Upper lobe of left lung (tissue), 6 donors: Measurements from ENCODE around the gene EPPIN. TPM values are rescaled to one million over a fixed set of nuclear protein-coding genes. Genes with fewer than 3 reads are reported as not detected.
A peak's percentile ranks its signal among the peaks of the same experiment; 100 is the strongest.

Experiments
- ATAC-seq, 2 donors: fragments of 200-7000 bp; cut with Tn5 transposase; one replicate each; pipeline ENCODE4 v1.9.1; 2022; ENCODE audit warnings: mild to moderate bottlenecking in 2 of 2, moderate library complexity in 2 of 2; ENCODE audit not compliant: low FRiP score in 2 of 2
- DNase-seq, 2 donors: peaks; one replicate each; pipeline ENCODE4 v3.0.0-alpha.2; 2019 to 2020
- H3K27ac ChIP-seq, 4 donors: fragments of 200-600 bp; sonication (generic); one replicate each; pipeline ENCODE4 v1.5.1; 2016 to 2019
- H3K27me3 ChIP-seq, 4 donors: fragments of 200-600 bp; sonication (generic); one replicate each; pipeline ENCODE4 v1.5.1; 2017 to 2019
- H3K36me3 ChIP-seq, 4 donors: fragments of 200-600 bp; sonication (generic); one replicate each; pipeline ENCODE4 v1.5.1; 2016 to 2019
- H3K4me1 ChIP-seq, 4 donors: fragments of 200-600 bp; sonication (generic); one replicate each; pipeline ENCODE4 v1.5.1; 2018 to 2019
- H3K4me3 ChIP-seq, 4 donors: fragments of 200-600 bp; sonication (generic); one replicate each; pipeline ENCODE4 v1.5.1; 2017 to 2019; ENCODE audit warnings: mild to moderate bottlenecking in 2 of 4, moderate library complexity in 1 of 4
- H3K9me3 ChIP-seq, 4 donors: fragments of 200-600 bp; sonication (generic); one replicate each; pipeline ENCODE4 v1.5.1; 2018 to 2019
- CTCF ChIP-seq, 6 experiments: fragments of 450-650 bp in 4 of 6; fragments of 200-600 bp in 2 of 6; sonication (generic) in 2 of 6; IDR thresholded peaks; one replicate each; pipeline ENCODE4 v1.5.1; 2016 to 2019; ENCODE audit warnings: antibody characterized with exemption in 6 of 6
- EP300 ChIP-seq, 4 donors: sonication (generic); formaldehyde crosslinking; IDR thresholded peaks; one replicate each; pipeline ENCODE4 v1.5.1; 2017; ENCODE audit warnings: antibody characterized with exemption in 4 of 4, control low read depth in 2 of 4
- POLR2A ChIP-seq, 4 donors: fragments of 450-650 bp; IDR thresholded peaks; one replicate each; pipeline ENCODE4 v1.5.1; 2016 to 2017; ENCODE audit warnings: antibody characterized with exemption in 4 of 4, mild to moderate bottlenecking in 2 of 4
- POLR2AphosphoS5 ChIP-seq, 2 donors: sonication (generic); formaldehyde crosslinking; IDR thresholded peaks; one replicate each; pipeline ENCODE4 v1.5.1; 2017; ENCODE audit warnings: antibody characterized with exemption in 2 of 2
- WGBS, 2 donors: methylation state at CpG; one replicate each; pipeline ENCODE4 v1.1.5; 2017 to 2018; 5-methylcytosine and 5-hydroxymethylcytosine counted together
- total RNA-seq, 6 donors: library from RNA; depleted of rRNA in 4 of 6; stranded (reverse); fragments of >200 nt in 4 of 6; gene quantifications; one replicate each; pipeline versions ENCODE4 v1.1.0 to v1.2.1, GENCODE V29; 2016 to 2021
- donor health status: DM: no; HTN: no; CAD: no; lungs with moderate emphysema.
- donor health status: DM: no; HTN: yes; CAD: no; lungs with severe emphysema.

Gene EPPIN
- total RNA-seq, 6 donors from 2014 or later = 0.15 to 3.7 (median 0.47) TPM; not detected in 3

GRCh38 chr20:45527294-45527693 lies 19.9 kb downstream of the EPPIN start:
- Histone ChIP-seq H3K4me1 (no peaks in the 10 kb centered on the region), H3K27ac (no peak overlapping the region), H3K4me3 (no peak overlapping the region), H3K27me3 (no peaks in the 10 kb centered on the region), H3K9me3 (no peaks in the 10 kb centered on the region), H3K36me3 (no peaks in the 10 kb centered on the region)
- ATAC-seq = no peak
- DNase-seq = no peak
- WGBS, 2 donors = 73 to 75% methylated on average over 4 of the region's 4 CpGs
- TF ChIP-seq POLR2AphosphoS5 (IDR thresholded peaks at IDR 0.05) (no peak), CTCF (IDR thresholded peaks at IDR 0.05) (no peak), POLR2A (IDR thresholded peaks at IDR 0.05) (no peak), EP300 (IDR thresholded peaks at IDR 0.05) (no peak)

- no peak overlapping the region for H3K4me3 ChIP-seq
- ATAC-seq (no peak), DNase-seq (no peak)
- no peaks in the 10 kb centered on the region for H3K9me3 ChIP-seq
- peaks cover 0 to under 1% (median 0%) of the 10 kb centered on the region in 4 donors for H3K4me1 ChIP-seq
- WGBS, 2 donors = 56 to 72% methylated on average over 1 of the region's 1 CpG
- no peaks in the 10 kb centered on the region for H3K36me3 ChIP-seq
- no peaks in the 10 kb centered on the region for H3K27me3 ChIP-seq
- H3K27ac ChIP-seq = no peak overlapping the region
- TF ChIP-seq POLR2AphosphoS5 (IDR thresholded peaks at IDR 0.05) (no peak), POLR2A (IDR thresholded peaks at IDR 0.05) (no peak), CTCF (IDR thresholded peaks at IDR 0.05) (no peak), EP300 (IDR thresholded peaks at IDR 0.05) (no peak)
Observed at GRCh38 chr20:45523821-45524220, 23.4 kb downstream of the EPPIN start.

- H3K4me3 ChIP-seq = no peak overlapping the region
- TF ChIP-seq CTCF (IDR thresholded peaks at IDR 0.05) (no peak), POLR2A (IDR thresholded peaks at IDR 0.05) (no peak), EP300 (IDR thresholded peaks at IDR 0.05) (no peak), POLR2AphosphoS5 (IDR thresholded peaks at IDR 0.05) (no peak)
- no peaks in the 10 kb centered on the region for H3K27me3 ChIP-seq
- WGBS, 2 donors = 35 to 48% methylated on average over 2 of the region's 2 CpGs
- DNase-seq (peak in 1 of 2 donors; percentile 84), ATAC-seq (peak in 1 of 2 donors; percentile 82)
- H3K9me3 ChIP-seq = no peaks in the 10 kb centered on the region
- H3K36me3 ChIP-seq = no peaks in the 10 kb centered on the region
- H3K4me1 ChIP-seq = peaks cover 0 to 10% (median 0%) of the 10 kb centered on the region in 4 donors
- H3K27ac ChIP-seq = peak overlapping the region in 1 of 4 donors; percentile 23
Observed at GRCh38 chr20:45518282-45518681, 28.9 kb downstream of the EPPIN start.

- no peak within 1 kb of the TSS for H3K4me3 ChIP-seq
Observed at GRCh38 chr20:45515147-45515913, 31.9 kb downstream of the EPPIN start, which contains the start of gene SPINT3. TSS of gene SPINT3 (minus strand) at chr20:45515622. CDS start at chr20:45515608, 14 bp downstream.

More at GRCh38 chr20:45515147-45515913, 31.9 kb downstream of the EPPIN start, which contains the start of gene SPINT3:
- no peaks in the 10 kb centered on the region for H3K36me3 ChIP-seq
- H3K4me1 ChIP-seq = peaks cover 0 to 10% (median 0%) of the 10 kb centered on the region in 4 donors
- ATAC-seq (no peak), DNase-seq (peak in 1 of 2 donors; percentile 44)
- H3K27me3 ChIP-seq = no peaks in the 10 kb centered on the region
- H3K27ac ChIP-seq = no peak within 1 kb of the TSS
- no peaks in the 10 kb centered on the region for H3K9me3 ChIP-seq
- no peak for TF ChIP-seq POLR2A (IDR thresholded peaks at IDR 0.05)
- TF ChIP-seq CTCF (IDR thresholded peaks at IDR 0.05) = no peak
- TF ChIP-seq EP300 (IDR thresholded peaks at IDR 0.05) = no peak
- TF ChIP-seq POLR2AphosphoS5 (IDR thresholded peaks at IDR 0.05) = no peak
- WGBS, 2 donors = 72 to 81% methylated on average over 5 of the region's 5 CpGs
